Measurements from ENCODE around the gene RRP1B. TPM values are rescaled to one million over a fixed set of nuclear protein-coding genes. Genes with fewer than 3 reads are reported as not detected.

RRP1B gene
- total RNA-seq, 6 experiments from 2014 or later = 8.0 to 17.0 (median 9.8) TPM

DNA sequence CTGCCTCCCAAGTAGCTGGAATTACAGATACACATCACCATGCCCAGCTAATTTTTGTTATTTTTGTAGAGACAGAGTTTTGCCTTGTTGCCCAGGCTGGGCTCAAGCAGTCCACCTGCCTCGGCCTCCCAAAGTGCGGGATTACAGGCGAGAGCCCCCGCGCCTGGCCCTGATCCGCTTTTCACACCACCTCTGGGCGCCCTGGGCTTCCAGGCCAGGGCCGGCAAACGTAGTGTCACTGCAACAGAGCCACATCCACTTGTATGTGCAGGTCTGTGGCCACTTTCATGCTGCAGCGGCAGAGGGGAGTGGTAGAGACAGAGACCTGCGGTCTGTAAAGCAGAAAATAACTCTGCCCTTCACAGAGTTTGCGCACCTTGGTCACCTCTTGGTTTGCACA is 29.5 kb downstream of the RRP1B start:
- no peaks in the 10 kb centered on the region for H3K4me1 ChIP-seq
- H3K36me3 ChIP-seq = peaks cover 0 to 71% (median 19%) of the 10 kb centered on the region in 4 donors
- H3K4me3 ChIP-seq = no peak overlapping the region
- intact Hi-C loops (cut with DNase I) = no loop called here
- H3K9me3 ChIP-seq = no peaks in the 10 kb centered on the region
- no peaks in the 10 kb centered on the region for H3K27me3 ChIP-seq
- TF ChIP-seq, protein P1, sequence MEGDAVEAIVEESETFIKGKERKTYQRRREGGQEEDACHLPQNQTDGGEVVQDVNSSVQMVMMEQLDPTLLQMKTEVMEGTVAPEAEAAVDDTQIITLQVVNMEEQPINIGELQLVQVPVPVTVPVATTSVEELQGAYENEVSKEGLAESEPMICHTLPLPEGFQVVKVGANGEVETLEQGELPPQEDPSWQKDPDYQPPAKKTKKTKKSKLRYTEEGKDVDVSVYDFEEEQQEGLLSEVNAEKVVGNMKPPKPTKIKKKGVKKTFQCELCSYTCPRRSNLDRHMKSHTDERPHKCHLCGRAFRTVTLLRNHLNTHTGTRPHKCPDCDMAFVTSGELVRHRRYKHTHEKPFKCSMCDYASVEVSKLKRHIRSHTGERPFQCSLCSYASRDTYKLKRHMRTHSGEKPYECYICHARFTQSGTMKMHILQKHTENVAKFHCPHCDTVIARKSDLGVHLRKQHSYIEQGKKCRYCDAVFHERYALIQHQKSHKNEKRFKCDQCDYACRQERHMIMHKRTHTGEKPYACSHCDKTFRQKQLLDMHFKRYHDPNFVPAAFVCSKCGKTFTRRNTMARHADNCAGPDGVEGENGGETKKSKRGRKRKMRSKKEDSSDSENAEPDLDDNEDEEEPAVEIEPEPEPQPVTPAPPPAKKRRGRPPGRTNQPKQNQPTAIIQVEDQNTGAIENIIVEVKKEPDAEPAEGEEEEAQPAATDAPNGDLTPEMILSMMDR (IDR thresholded peaks at IDR 0.05) = no peak
- TF ChIP-seq POLR2A (IDR thresholded peaks at IDR 0.05) = no peak
- 100% methylated on average over 2 of the region's 12 CpGs for WGBS (ENCODE audit: insufficient coverage, low coverage, low lambda C conversion rate, missing lambda C conversion rate)
- no peak overlapping the region for H3K27ac ChIP-seq
- no peak for DNase-seq
- no peak for ATAC-seq

DNA sequence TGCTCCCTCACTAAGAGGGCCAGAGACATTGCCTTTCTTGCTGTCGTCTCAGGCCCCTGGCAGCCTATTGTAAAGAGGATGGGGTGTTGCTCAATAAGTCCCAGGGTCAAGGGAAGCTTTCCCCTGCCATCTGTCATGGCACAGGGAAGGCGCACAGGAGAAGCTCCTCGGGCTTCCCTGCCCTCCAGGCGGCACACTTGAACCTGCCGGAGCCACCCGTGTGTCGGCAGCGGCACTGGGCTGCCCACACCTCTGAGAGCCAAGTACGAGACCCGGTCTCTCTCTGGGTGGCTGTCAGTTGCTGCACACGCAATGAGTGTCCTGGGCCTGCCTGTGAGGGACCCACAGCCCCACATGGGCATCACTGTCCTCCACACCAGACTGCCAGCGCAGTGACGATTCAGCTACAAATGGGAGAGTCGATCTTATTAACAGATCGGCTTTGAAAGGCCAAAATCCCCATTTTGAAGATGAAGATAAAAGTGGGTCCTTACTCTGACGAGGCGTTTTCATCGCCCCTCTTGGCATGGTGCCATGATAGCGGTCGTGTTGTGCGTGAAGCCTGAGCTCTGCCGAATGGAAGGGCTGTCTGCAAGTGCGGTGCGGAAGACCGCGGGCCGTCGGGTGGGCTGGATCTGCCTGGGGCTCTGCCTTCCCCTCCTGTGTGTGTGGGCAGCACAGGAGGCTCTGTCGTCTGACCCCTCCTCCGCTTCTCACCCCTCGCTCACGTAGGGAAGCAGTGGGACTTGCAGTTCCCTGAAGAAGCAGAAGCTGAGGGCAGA is 30.4 kb downstream of the RRP1B start:
- H3K4me3 ChIP-seq = no peak overlapping the region
- no peaks in the 10 kb centered on the region for H3K27me3 ChIP-seq
- intact Hi-C loops (cut with DNase I) = loop anchor here (10.0 kb wide), 2 partner anchors 55 to 65 kb away; no protein-coding TSS in a partner anchor
- DNase-seq = no peak
- ATAC-seq = no peak
- H3K4me1 ChIP-seq = no peaks in the 10 kb centered on the region
- TF ChIP-seq, protein P1 (IDR thresholded peaks at IDR 0.05) = no peak
- no peak for TF ChIP-seq POLR2A (IDR thresholded peaks at IDR 0.05)
- H3K36me3 ChIP-seq = peaks cover 0 to 64% (median 16%) of the 10 kb centered on the region in 4 donors
- WGBS (ENCODE audit: insufficient coverage, low coverage, low lambda C conversion rate, missing lambda C conversion rate) = 87% methylated on average over 12 of the region's 32 CpGs
- H3K9me3 ChIP-seq = no peaks in the 10 kb centered on the region
- H3K27ac ChIP-seq = no peak overlapping the region

DNA sequence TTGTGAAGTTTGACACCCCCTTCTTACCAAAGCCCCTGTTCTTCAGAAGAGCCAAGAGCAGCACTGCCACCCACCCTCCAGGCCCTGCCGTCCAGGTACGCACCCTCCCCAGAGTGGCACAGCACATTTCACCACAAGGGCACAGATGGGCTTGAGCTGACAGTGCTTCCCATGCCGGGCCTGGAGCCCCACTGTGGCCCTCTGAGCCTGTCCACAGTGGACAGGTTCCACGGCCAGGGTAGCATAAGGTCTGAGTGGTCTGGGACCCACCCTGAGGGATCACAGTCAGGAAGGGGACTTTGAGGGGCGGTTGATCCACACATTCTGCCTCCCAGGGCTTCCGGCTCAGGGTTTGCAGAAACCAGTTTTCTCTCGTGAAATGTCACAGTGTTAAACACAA is 31.0 kb downstream of the RRP1B start:
- DNase-seq (no peak), ATAC-seq (no peak)
- TF ChIP-seq, protein P1 (IDR thresholded peaks at IDR 0.05) = no peak
- no peak for TF ChIP-seq POLR2A (IDR thresholded peaks at IDR 0.05)
- Histone ChIP-seq H3K4me1 (no peaks in the 10 kb centered on the region), H3K27me3 (no peaks in the 10 kb centered on the region), H3K36me3 (peaks cover 0 to 62% (median 13%) of the 10 kb centered on the region in 4 donors), H3K9me3 (no peaks in the 10 kb centered on the region), H3K27ac (no peak overlapping the region), H3K4me3 (no peak overlapping the region)
- intact Hi-C loops (cut with DNase I) = loop anchor here (10.0 kb wide), 2 partner anchors 54 to 64 kb away; no protein-coding TSS in a partner anchor
- 80% methylated on average over 1 of the region's 7 CpGs for WGBS (ENCODE audit: insufficient coverage, low coverage, low lambda C conversion rate, missing lambda C conversion rate)

DNA sequence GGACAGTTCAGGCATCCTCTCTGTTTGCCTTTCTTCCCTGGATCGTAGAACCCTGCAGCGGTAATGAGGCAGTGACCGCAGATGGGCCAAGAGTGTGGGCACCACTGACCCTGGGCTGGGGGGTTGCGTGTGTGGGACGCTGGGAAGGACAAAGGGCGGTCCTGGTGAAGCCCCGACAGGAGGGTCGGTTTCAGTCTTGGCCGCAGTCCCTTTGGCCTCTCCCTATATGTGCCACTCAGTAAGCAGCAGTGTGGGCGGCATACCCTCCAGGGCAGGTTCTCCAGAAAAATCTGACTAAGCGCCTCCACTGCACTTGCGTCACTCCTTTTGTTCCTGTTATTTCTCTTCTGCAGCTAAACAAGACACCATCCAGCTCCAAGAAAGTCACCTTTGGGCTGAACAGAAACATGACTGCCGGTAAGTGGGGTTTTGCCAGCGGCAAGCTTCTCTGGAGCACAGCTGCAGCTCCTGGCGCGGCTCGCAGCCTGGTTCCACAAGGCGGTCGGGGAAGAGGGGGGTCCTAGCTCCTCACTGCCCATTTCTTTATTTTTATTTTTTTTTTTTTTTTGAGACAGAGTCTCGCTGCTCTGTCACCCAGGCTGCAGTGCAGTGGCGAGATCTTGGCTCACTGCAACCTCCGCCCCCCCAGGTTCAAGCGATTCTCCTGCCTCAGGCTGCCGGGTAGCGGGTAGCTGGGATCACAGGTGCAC is 31.9 kb downstream of the RRP1B start:
- TF ChIP-seq, protein P1 (IDR thresholded peaks at IDR 0.05) = no peak
- TF ChIP-seq POLR2A (IDR thresholded peaks at IDR 0.05) = no peak
- Histone ChIP-seq H3K9me3 (no peaks in the 10 kb centered on the region), H3K4me1 (no peaks in the 10 kb centered on the region), H3K27me3 (no peaks in the 10 kb centered on the region), H3K4me3 (no peak overlapping the region), H3K27ac (no peak overlapping the region), H3K36me3 (peaks cover 0 to 56% (median 9%) of the 10 kb centered on the region in 4 donors)
- intact Hi-C loops (cut with DNase I) = loop anchor here (10.0 kb wide), 2 partner anchors 54 to 64 kb away; no protein-coding TSS in a partner anchor
- WGBS (ENCODE audit: insufficient coverage, low coverage, low lambda C conversion rate, missing lambda C conversion rate) = 100% methylated on average over 11 of the region's 25 CpGs
- DNase-seq (no peak), ATAC-seq (no peak)

All from right lobe of liver (tissue), 6 donors.